Epithelial cell of proximal tubule (primary cell): Measurements from ENCODE around the gene FUT2. TPM values are rescaled to one million over a fixed set of nuclear protein-coding genes. Genes with fewer than 3 reads are reported as not detected.

Experiments used
- DNase-seq: peaks from one replicate; pipeline ENCODE4 v3.0.0-alpha.2; 2011; ENCODE audit warnings: low read depth
- H3K4me3 ChIP-seq: 2 replicates; pipeline ENCODE4 v1.5.1; 2011; ENCODE audit warnings: low read depth, mild to moderate bottlenecking, low read length
- CTCF ChIP-seq: conservative IDR thresholded peaks from 2 replicates; pipeline ENCODE4 v1.5.1; 2012; ENCODE audit warnings: low read depth, mild to moderate bottlenecking, low read length
- total RNA-seq: library from RNA; depleted of rRNA; stranded (reverse); fragments of >200 nt; gene quantifications from 2 replicates; pipeline ENCODE4 v1.2.3, GENCODE V29; 2015

FUT2 gene
- total RNA-seq: 0.52 and 0.58 TPM in 2 replicates

- no peak for DNase-seq
- TF ChIP-seq CTCF: no peak
- peak within 1 kb of the TSS; percentile 43 for H3K4me3 ChIP-seq
Observed at GRCh38 chr19:48695743-48696352, at the start of gene FUT2. FUT2 (plus strand) TSS chr19:48695971; CDS start chr19:48702957, 6,986 bp downstream.

- peak; percentile 72 for TF ChIP-seq CTCF
- no peak for DNase-seq
- H3K4me3 ChIP-seq: peak within 1 kb of the TSS; percentile 75
Observed at GRCh38 chr19:48646001-48646721, 49.6 kb upstream of the FUT2 start, which contains the start of gene CA11. CA11 (minus strand) TSS chr19:48646187; CDS start chr19:48645632, 555 bp downstream.

- no peak for TF ChIP-seq CTCF
- H3K4me3 ChIP-seq: peak overlapping the region; percentile 75
- no peak for DNase-seq
Observed at GRCh38 chr19:48646722-48647216, 49.0 kb upstream of the FUT2 start.

GRCh38 chr19:48648134-48648533, 47.6 kb upstream of the FUT2 start:
- no peak for TF ChIP-seq CTCF
- H3K4me3 ChIP-seq: no peak overlapping the region
- DNase-seq: no peak

- H3K4me3 ChIP-seq: no peak overlapping the region
- TF ChIP-seq CTCF: no peak
- no peak for DNase-seq
Observed at GRCh38 chr19:48650974-48651682, 44.6 kb upstream of the FUT2 start.

GRCh38 chr19:48651683-48652048, 44.1 kb upstream of the FUT2 start:
- no peak overlapping the region for H3K4me3 ChIP-seq
- DNase-seq: no peak
- TF ChIP-seq CTCF: no peak
